Mesenchymal stem cell (in vitro differentiated cells and primary cell): ENCODE results near the gene GOLGA6A.
"Not testable (repeated sequence)": the region's sequence is repeated elsewhere in the genome, so short reads cannot be mapped to it uniquely, and the experiment has no call there.

Experiments used
- DNase-seq: peaks from one replicate; pipeline ENCODE4 v3.0.0-alpha.2; 2013
- H2AFZ ChIP-seq: one replicate; pipeline ENCODE4 v1.6.1; 2013; ENCODE audit warnings: low read depth, mild to moderate bottlenecking, control low read depth, inconsistent platforms, low read length, moderate library complexity
- H2AK5ac ChIP-seq: 2 replicates; pipeline ENCODE4 v1.6.1; 2013; ENCODE audit warnings: low read length, moderate library complexity, mild to moderate bottlenecking, inconsistent platforms; ENCODE audit not compliant: severe bottlenecking
- H2BK120ac ChIP-seq: one replicate; pipeline ENCODE4 v1.6.1; 2013; ENCODE audit warnings: low read depth, mild to moderate bottlenecking, inconsistent platforms, low read length, moderate library complexity
- H2BK12ac ChIP-seq, 2 experiments: one replicate each; pipeline ENCODE4 v1.6.1; 2013; ENCODE audit warnings: inconsistent platforms in 2 of 2, low read length in 2 of 2, mild to moderate bottlenecking in 2 of 2, moderate library complexity in 2 of 2, control low read depth in 1 of 2
- H2BK15ac ChIP-seq: one replicate; pipeline ENCODE4 v1.6.1; 2013; ENCODE audit warnings: mild to moderate bottlenecking, low read depth, inconsistent platforms; ENCODE audit not compliant: poor library complexity, severe bottlenecking
- H2BK5ac ChIP-seq: 2 replicates; pipeline ENCODE4 v1.6.1; 2013; ENCODE audit warnings: low read depth, mild to moderate bottlenecking, low read length, control low read depth, inconsistent platforms; ENCODE audit not compliant: poor library complexity, severe bottlenecking
- H3K14ac ChIP-seq, 2 experiments: one replicate each; pipeline ENCODE4 v1.6.1; 2013; ENCODE audit warnings: inconsistent platforms in 2 of 2, low read length in 2 of 2, control low read depth in 1 of 2, mild to moderate bottlenecking in 1 of 2, moderate library complexity in 1 of 2
- H3K18ac ChIP-seq, 2 experiments: one replicate each; pipeline ENCODE4 v1.6.1; 2013; ENCODE audit warnings: inconsistent platforms in 2 of 2, low read length in 2 of 2, control low read depth in 1 of 2, low read depth in 1 of 2, mild to moderate bottlenecking in 1 of 2
- H3K23ac ChIP-seq, 2 experiments: one replicate each; pipeline ENCODE4 v1.6.1; 2013; ENCODE audit warnings: inconsistent platforms in 2 of 2, low read length in 2 of 2, mild to moderate bottlenecking in 2 of 2, moderate library complexity in 2 of 2, control low read depth in 1 of 2
- H3K27ac ChIP-seq: 2 replicates; pipeline ENCODE4 v1.5.1; 2013; ENCODE audit warnings: mild to moderate bottlenecking, moderate library complexity, low read length, control low read depth, inconsistent platforms; ENCODE audit not compliant: poor library complexity, severe bottlenecking
- H3K27me3 ChIP-seq, 2 experiments: 2 replicates each; pipeline versions ENCODE4 v1.6.1 to v1.7.0; 2013; ENCODE audit warnings: low read length in 2 of 2, mild to moderate bottlenecking in 2 of 2, moderate library complexity in 2 of 2, control low read depth in 1 of 2, inconsistent platforms in 1 of 2; ENCODE audit not compliant: control insufficient read depth in 1 of 2, insufficient read depth in 1 of 2
- H3K36me3 ChIP-seq, 2 experiments: 2 replicates each; pipeline versions ENCODE4 v1.6.1 to v1.7.0; 2013; ENCODE audit warnings: low read length in 2 of 2, control low read depth in 1 of 2, inconsistent platforms in 1 of 2, low read depth in 1 of 2, mild to moderate bottlenecking in 1 of 2; ENCODE audit not compliant: insufficient read depth in 2 of 2, control insufficient read depth in 1 of 2
- H3K4ac ChIP-seq, 2 experiments: one replicate each; pipeline ENCODE4 v1.6.1; 2013; ENCODE audit warnings: inconsistent platforms in 2 of 2, low read length in 2 of 2, mild to moderate bottlenecking in 2 of 2, moderate library complexity in 2 of 2, control low read depth in 1 of 2, low read depth in 1 of 2
- H3K4me1 ChIP-seq: 2 replicates; pipeline ENCODE4 v1.6.1; 2013; ENCODE audit warnings: low read depth, low read length, control low read depth; ENCODE audit not compliant: control insufficient read depth, insufficient read depth
- H3K4me2 ChIP-seq: 2 replicates; pipeline ENCODE4 v1.6.1; 2013; ENCODE audit warnings: low read length, mild to moderate bottlenecking, inconsistent platforms; ENCODE audit not compliant: poor library complexity, severe bottlenecking
- H3K4me3 ChIP-seq, 2 experiments: 2 replicates each; pipeline versions ENCODE4 v1.5.1 to v1.7.0; 2013; ENCODE audit warnings: low read length in 2 of 2, mild to moderate bottlenecking in 2 of 2, control low read depth in 1 of 2, low read depth in 1 of 2; ENCODE audit not compliant: insufficient read depth in 1 of 2
- H3K79me1 ChIP-seq: replicated peaks from 2 replicates; pipeline ENCODE4 v1.6.1; 2013; ENCODE audit warnings: mild to moderate bottlenecking, control low read depth, low read length, inconsistent platforms; ENCODE audit not compliant: poor library complexity, severe bottlenecking
- H3K9ac ChIP-seq: 2 replicates; pipeline ENCODE4 v1.7.0; 2013; ENCODE audit warnings: mild to moderate bottlenecking, low read length, moderate library complexity
- H3K9me3 ChIP-seq: 2 replicates; pipeline ENCODE4 v1.7.0; 2013; ENCODE audit warnings: mild to moderate bottlenecking, low read length; ENCODE audit not compliant: control insufficient read depth
- H4K8ac ChIP-seq: one replicate; pipeline ENCODE4 v1.6.1; 2013; ENCODE audit warnings: inconsistent platforms, mild to moderate bottlenecking, low read length, moderate library complexity
- H4K91ac ChIP-seq: one replicate; pipeline ENCODE4 v1.6.1; 2013; ENCODE audit warnings: mild to moderate bottlenecking, low read length, inconsistent platforms
- WGBS: methylation state at CpG from one replicate; pipeline ENCODE4 v1.1.7; 2013; ENCODE audit warnings: mixed read lengths; 5-methylcytosine and 5-hydroxymethylcytosine counted together

The GOLGA6A gene

DNA sequence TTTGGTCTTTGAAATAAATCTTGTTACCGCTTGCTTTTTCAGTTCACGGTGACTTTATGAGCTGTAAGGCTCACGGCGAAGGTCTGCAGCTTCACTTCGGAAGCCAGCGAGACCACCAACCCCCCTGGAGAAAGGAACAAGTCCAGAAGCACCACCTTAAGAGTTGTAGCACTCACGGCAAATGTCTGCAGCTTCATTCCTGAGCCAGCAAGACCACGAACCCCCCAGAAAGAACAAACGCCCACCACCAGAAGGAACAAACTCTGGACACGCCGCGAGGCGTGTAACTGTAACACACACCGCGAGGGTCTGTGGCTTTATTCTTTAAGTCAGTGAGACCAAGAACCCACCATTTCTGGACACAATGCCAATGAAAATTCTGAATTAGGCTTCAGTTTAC, 28.8 kb downstream of the GOLGA6A start:
- 86% methylated on average over 15 of the region's 15 CpGs for WGBS

GRCh38 chr15:74052271-74053260, 29.8 kb downstream of the GOLGA6A start:
- peak overlapping the region; percentile 65 for H3K9ac ChIP-seq
- H3K36me3 ChIP-seq, DNase-seq, H4K8ac ChIP-seq, H2BK5ac ChIP-seq, H3K14ac ChIP-seq, H3K9me3 ChIP-seq, H3K23ac ChIP-seq, H2AFZ ChIP-seq, H3K4me3 ChIP-seq, H2BK120ac ChIP-seq, H3K79me1 ChIP-seq, H3K4me2 ChIP-seq, H3K27ac ChIP-seq, H2BK15ac ChIP-seq, H3K27me3 ChIP-seq: not testable (repeated sequence)
- WGBS = 88% methylated on average over 22 of the region's 42 CpGs
- peak overlapping the region; percentile 30 to 79 for H2BK12ac ChIP-seq
- H4K91ac ChIP-seq = peak overlapping the region; percentile 54
- peak overlapping the region in 1 of 2 experiments; percentile 71 for H3K18ac ChIP-seq
- peak overlapping the region; percentile 60 for H2AK5ac ChIP-seq
- peak overlapping the region in 1 of 2 experiments; percentile 90 for H3K4ac ChIP-seq
- H3K4me1 ChIP-seq = peaks cover 19% of the 10 kb centered on the region

More for the DNA sequence above, 28.8 kb downstream of the GOLGA6A start:
- H4K8ac ChIP-seq = peak overlapping the region; percentile 39
- H2BK12ac ChIP-seq = peak overlapping the region; percentile 15 to 38
- peak overlapping the region; percentile 24 to 61 for H3K18ac ChIP-seq
- peaks cover 0 to 2% of the 10 kb centered on the region in 2 experiments for H3K27me3 ChIP-seq
- H3K79me1 ChIP-seq = no peaks in the 10 kb centered on the region
- no peak overlapping the region for H3K4ac ChIP-seq
- H3K4me2 ChIP-seq = no peak overlapping the region
- H3K36me3 ChIP-seq = no peaks in the 10 kb centered on the region
- DNase-seq = no peak
- H2BK120ac ChIP-seq = no peak overlapping the region
- no peak overlapping the region for H3K27ac ChIP-seq
- H3K23ac ChIP-seq = no peak overlapping the region
- H3K14ac ChIP-seq = no peak overlapping the region
- H2BK5ac ChIP-seq = no peak overlapping the region
- peak overlapping the region; percentile 67 for H3K9ac ChIP-seq
- no peak overlapping the region for H2AFZ ChIP-seq
- H3K4me3 ChIP-seq = peak overlapping the region in 1 of 2 experiments; percentile 65
- no peaks in the 10 kb centered on the region for H3K9me3 ChIP-seq
- H2BK15ac ChIP-seq = no peak overlapping the region
- no peak overlapping the region for H2AK5ac ChIP-seq
- peaks cover 13% of the 10 kb centered on the region for H3K4me1 ChIP-seq
- H4K91ac ChIP-seq = no peak overlapping the region

GRCh38 chr15:74050556-74051234, 31.7 kb downstream of the GOLGA6A start:
- Histone ChIP-seq H2AK5ac (no peak overlapping the region), H3K4ac (peak overlapping the region in 1 of 2 experiments; percentile 86), H3K4me1 (peaks cover 20% of the 10 kb centered on the region)

DNA sequence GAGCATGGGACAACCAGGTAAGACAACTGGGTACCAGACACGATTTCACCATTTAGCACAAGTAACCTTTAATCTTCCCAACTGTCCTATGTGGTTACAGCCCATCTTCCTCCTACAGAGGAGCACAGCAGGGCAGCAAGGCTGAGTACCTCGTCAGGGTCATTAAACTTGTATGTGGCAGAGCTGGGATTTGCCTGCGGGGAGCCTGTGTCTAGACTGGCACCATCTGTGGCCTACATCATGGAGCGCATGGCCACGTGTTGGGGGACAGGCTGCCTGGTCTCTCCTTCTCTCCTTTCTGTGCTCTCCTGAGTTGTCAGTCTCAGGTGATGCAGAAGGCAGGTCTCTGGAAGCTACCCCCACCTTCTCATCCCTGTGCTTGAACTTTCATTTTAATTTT, 32.2 kb downstream of the GOLGA6A start:
- no peak overlapping the region for H3K4ac ChIP-seq
- H3K79me1 ChIP-seq = no peaks in the 10 kb centered on the region
- no peaks in the 10 kb centered on the region for H3K27me3 ChIP-seq
- DNase-seq = no peak
- H2BK12ac ChIP-seq = peak overlapping the region; percentile 23 to 29
- no peak overlapping the region for H3K4me3 ChIP-seq
- no peak overlapping the region for H3K23ac ChIP-seq
- H3K14ac ChIP-seq = no peak overlapping the region
- WGBS = 78% methylated on average over 5 of the region's 5 CpGs
- H4K8ac ChIP-seq = peak overlapping the region; percentile 57
- H3K18ac ChIP-seq = no peak overlapping the region
- no peak overlapping the region for H3K27ac ChIP-seq
- H3K9me3 ChIP-seq = no peaks in the 10 kb centered on the region
- no peak overlapping the region for H3K4me2 ChIP-seq
- H3K9ac ChIP-seq = peak overlapping the region; percentile 78
- H2AK5ac ChIP-seq = peak overlapping the region; percentile 62
- peak overlapping the region; percentile 9 for H2BK120ac ChIP-seq
- no peak overlapping the region for H2BK15ac ChIP-seq
- H3K4me1 ChIP-seq = peaks cover 20% of the 10 kb centered on the region
- H2BK5ac ChIP-seq = no peak overlapping the region
- peak overlapping the region; percentile 40 for H4K91ac ChIP-seq
- H3K36me3 ChIP-seq = peaks cover 0 to 8% of the 10 kb centered on the region in 2 experiments
- H2AFZ ChIP-seq = no peak overlapping the region

More at GRCh38 chr15:74050556-74051234, 31.7 kb downstream of the GOLGA6A start:
- no peak overlapping the region for H2BK120ac ChIP-seq
- H2BK5ac ChIP-seq = no peak overlapping the region
- peak overlapping the region; percentile 33 for H2AFZ ChIP-seq
- H3K36me3 ChIP-seq = peaks cover 0 to 2% of the 10 kb centered on the region in 2 experiments
- DNase-seq = no peak
- H3K4me2 ChIP-seq = no peak overlapping the region
- peak overlapping the region; percentile 76 to 83 for H2BK12ac ChIP-seq
- peak overlapping the region in 1 of 2 experiments; percentile 34 for H3K23ac ChIP-seq
- H3K4me3 ChIP-seq = peak overlapping the region in 1 of 2 experiments; percentile 39
- peak overlapping the region; percentile 5 for H4K91ac ChIP-seq
- peak overlapping the region; percentile 78 for H3K9ac ChIP-seq
- H3K9me3 ChIP-seq = no peaks in the 10 kb centered on the region
- H3K27ac ChIP-seq = peak overlapping the region; percentile 52
- H3K27me3 ChIP-seq = no peaks in the 10 kb centered on the region
- no peaks in the 10 kb centered on the region for H3K79me1 ChIP-seq
- peak overlapping the region; percentile 70 for H4K8ac ChIP-seq
- peak overlapping the region; percentile 54 to 92 for H3K18ac ChIP-seq
- 90% methylated on average over 5 of the region's 8 CpGs for WGBS
- H3K14ac ChIP-seq = peak overlapping the region in 1 of 2 experiments; percentile 42
- H2BK15ac ChIP-seq = peak overlapping the region; percentile 78
